ENCODE measurements around the gene SCN11A. TPM values are rescaled to one million over a fixed set of nuclear protein-coding genes. Genes with fewer than 3 reads are reported as not detected.

SCN11A gene
- total RNA-seq, 2 donors from 2014 or later = 0.22 to 0.44 TPM

GRCh38 chr3:39056151-39056550, 4.4 kb upstream of the SCN11A start:
- ATAC-seq (replicated peaks in 1 of 2) = no peak
- Mint-ChIP-seq H3K27me3 (ENCODE audit: low read depth) (no peaks in the 10 kb centered on the region), H3K36me3 (ENCODE audit: insufficient read depth in 2 of 2) (peaks cover 6 to 8% of the 10 kb centered on the region in 2 donors), H3K4me3 (peak overlapping the region; percentile 20 to 82), H3K4me1 (ENCODE audit: low read depth) (peaks cover 42% of the 10 kb centered on the region), H3K27ac (peak overlapping the region; percentile 91), H3K9me3 (no peaks in the 10 kb centered on the region)
- no peak for DNase-seq

GRCh38 chr3:39053696-39054095, 2.0 kb upstream of the SCN11A start:
- Mint-ChIP-seq H3K4me3 (peak overlapping the region in 1 of 2 donors; percentile 43), H3K36me3 (ENCODE audit: insufficient read depth in 2 of 2) (peaks cover 6% of the 10 kb centered on the region in 2 donors), H3K4me1 (ENCODE audit: low read depth) (peaks cover 55% of the 10 kb centered on the region), H3K9me3 (no peaks in the 10 kb centered on the region), H3K27ac (no peak overlapping the region), H3K27me3 (ENCODE audit: low read depth) (no peaks in the 10 kb centered on the region)
- ATAC-seq (replicated peaks in 1 of 2) = no peak
- no peak for DNase-seq

- Mint-ChIP-seq H3K36me3 (ENCODE audit: insufficient read depth in 2 of 2) (peaks cover 4 to 6% of the 10 kb centered on the region in 2 donors), H3K9me3 (no peaks in the 10 kb centered on the region), H3K4me1 (ENCODE audit: low read depth) (peaks cover 55% of the 10 kb centered on the region), H3K4me3 (peak overlapping the region; percentile 92 to 93), H3K27me3 (ENCODE audit: low read depth) (no peaks in the 10 kb centered on the region), H3K27ac (peak overlapping the region; percentile 77)
- DNase-seq (no peak), ATAC-seq (replicated peaks in 1 of 2) (no peak)
Measured at GRCh38 chr3:39052583-39052982, 839 bp upstream of the SCN11A start.

GRCh38 chr3:39050029-39050428, 1.7 kb downstream of the SCN11A start:
- H3K4me3 Mint-ChIP-seq = no peak overlapping the region
- no peak overlapping the region for H3K27ac Mint-ChIP-seq
- no peaks in the 10 kb centered on the region for H3K27me3 Mint-ChIP-seq (ENCODE audit: low read depth)
- H3K9me3 Mint-ChIP-seq = no peaks in the 10 kb centered on the region
- peaks cover 4 to 6% of the 10 kb centered on the region in 2 donors for H3K36me3 Mint-ChIP-seq (ENCODE audit: insufficient read depth in 2 of 2)
- no peak for ATAC-seq (replicated peaks in 1 of 2)
- DNase-seq = no peak
- H3K4me1 Mint-ChIP-seq (ENCODE audit: low read depth) = peaks cover 43% of the 10 kb centered on the region

- no peak overlapping the region for H3K27ac Mint-ChIP-seq
- peaks cover 15% of the 10 kb centered on the region for H3K4me1 Mint-ChIP-seq (ENCODE audit: low read depth)
- peaks cover 11 to 12% of the 10 kb centered on the region in 2 donors for H3K36me3 Mint-ChIP-seq (ENCODE audit: insufficient read depth in 2 of 2)
- DNase-seq (no peak), ATAC-seq (replicated peaks in 1 of 2) (peak; percentile 87 to 94)
- H3K27me3 Mint-ChIP-seq (ENCODE audit: low read depth) = peaks cover 16% of the 10 kb centered on the region
- peak overlapping the region in 1 of 2 donors; percentile 14 for H3K4me3 Mint-ChIP-seq
- H3K9me3 Mint-ChIP-seq = peaks cover 7 to 11% of the 10 kb centered on the region in 2 donors
Measured at GRCh38 chr3:39038165-39038564, 13.6 kb downstream of the SCN11A start.

GRCh38 chr3:39029556-39029955, 22.2 kb downstream of the SCN11A start:
- Mint-ChIP-seq H3K36me3 (ENCODE audit: insufficient read depth in 2 of 2) (peaks cover 2 to 3% of the 10 kb centered on the region in 2 donors), H3K4me1 (ENCODE audit: low read depth) (no peaks in the 10 kb centered on the region), H3K27me3 (ENCODE audit: low read depth) (peaks cover 10% of the 10 kb centered on the region), H3K27ac (no peak overlapping the region), H3K4me3 (no peak overlapping the region), H3K9me3 (peaks cover 0 to 3% of the 10 kb centered on the region in 2 donors)
- DNase-seq (no peak), ATAC-seq (replicated peaks in 1 of 2) (no peak)

GRCh38 chr3:39028546-39028945, 23.2 kb downstream of the SCN11A start:
- Mint-ChIP-seq H3K4me3 (no peak overlapping the region), H3K27ac (no peak overlapping the region), H3K4me1 (ENCODE audit: low read depth) (no peaks in the 10 kb centered on the region), H3K9me3 (no peaks in the 10 kb centered on the region), H3K27me3 (ENCODE audit: low read depth) (peaks cover 10% of the 10 kb centered on the region), H3K36me3 (ENCODE audit: insufficient read depth in 2 of 2) (no peaks in the 10 kb centered on the region)
- ATAC-seq (replicated peaks in 1 of 2) (no peak), DNase-seq (no peak)

GRCh38 chr3:39025222-39025970, 26.3 kb downstream of the SCN11A start:
- Mint-ChIP-seq H3K9me3 (no peaks in the 10 kb centered on the region), H3K4me1 (ENCODE audit: low read depth) (no peaks in the 10 kb centered on the region), H3K4me3 (no peak overlapping the region), H3K27me3 (ENCODE audit: low read depth) (peaks cover 10% of the 10 kb centered on the region), H3K36me3 (ENCODE audit: insufficient read depth in 2 of 2) (no peaks in the 10 kb centered on the region), H3K27ac (no peak overlapping the region)
- no peak for ATAC-seq (replicated peaks in 1 of 2)
- no peak for DNase-seq

GRCh38 chr3:39024497-39024896, 27.2 kb downstream of the SCN11A start:
- ATAC-seq (replicated peaks in 1 of 2) = no peak
- Mint-ChIP-seq H3K27ac (no peak overlapping the region), H3K36me3 (ENCODE audit: insufficient read depth in 2 of 2) (no peaks in the 10 kb centered on the region)

GRCh38 chr3:39022286-39022630, 29.5 kb downstream of the SCN11A start:
- Mint-ChIP-seq H3K27me3 (ENCODE audit: low read depth) (no peaks in the 10 kb centered on the region), H3K9me3 (no peaks in the 10 kb centered on the region), H3K36me3 (ENCODE audit: insufficient read depth in 2 of 2) (no peaks in the 10 kb centered on the region), H3K4me1 (ENCODE audit: low read depth) (no peaks in the 10 kb centered on the region), H3K4me3 (no peak overlapping the region), H3K27ac (no peak overlapping the region)
- no peak for ATAC-seq (replicated peaks in 1 of 2)
- DNase-seq = no peak

More at GRCh38 chr3:39024497-39024896, 27.2 kb downstream of the SCN11A start:
- no peak for DNase-seq
- Mint-ChIP-seq H3K9me3 (no peaks in the 10 kb centered on the region), H3K4me1 (ENCODE audit: low read depth) (no peaks in the 10 kb centered on the region), H3K27me3 (ENCODE audit: low read depth) (peaks cover 10% of the 10 kb centered on the region), H3K4me3 (no peak overlapping the region)

GRCh38 chr3:39021465-39022285, 30.1 kb downstream of the SCN11A start:
- Mint-ChIP-seq H3K27ac (no peak overlapping the region), H3K36me3 (ENCODE audit: insufficient read depth in 2 of 2) (no peaks in the 10 kb centered on the region), H3K4me3 (no peak overlapping the region), H3K9me3 (no peaks in the 10 kb centered on the region), H3K27me3 (ENCODE audit: low read depth) (no peaks in the 10 kb centered on the region), H3K4me1 (ENCODE audit: low read depth) (no peaks in the 10 kb centered on the region)
- DNase-seq = no peak
- no peak for ATAC-seq (replicated peaks in 1 of 2)

GRCh38 chr3:39021029-39021428, 30.7 kb downstream of the SCN11A start:
- no peaks in the 10 kb centered on the region for H3K9me3 Mint-ChIP-seq
- ATAC-seq (replicated peaks in 1 of 2) = no peak

GRCh38 chr3:39019299-39019698, 32.4 kb downstream of the SCN11A start:
- Mint-ChIP-seq H3K27ac (no peak overlapping the region), H3K9me3 (no peaks in the 10 kb centered on the region), H3K27me3 (ENCODE audit: low read depth) (peaks cover 2% of the 10 kb centered on the region), H3K36me3 (ENCODE audit: insufficient read depth in 2 of 2) (no peaks in the 10 kb centered on the region), H3K4me3 (no peak overlapping the region), H3K4me1 (ENCODE audit: low read depth) (no peaks in the 10 kb centered on the region)
- no peak for DNase-seq
- ATAC-seq (replicated peaks in 1 of 2) = no peak

More at GRCh38 chr3:39021029-39021428, 30.7 kb downstream of the SCN11A start:
- no peaks in the 10 kb centered on the region for H3K36me3 Mint-ChIP-seq (ENCODE audit: insufficient read depth in 2 of 2)
- H3K4me3 Mint-ChIP-seq = no peak overlapping the region
- no peak for DNase-seq
- H3K4me1 Mint-ChIP-seq (ENCODE audit: low read depth) = no peaks in the 10 kb centered on the region
- H3K27ac Mint-ChIP-seq = no peak overlapping the region
- no peaks in the 10 kb centered on the region for H3K27me3 Mint-ChIP-seq (ENCODE audit: low read depth)

Measured in activated T-cell treated with anti-CD3 and anti-CD28 coated beads, Interleukin-2, amount 50 U/mL, for 72 hours (primary cell).